NCI-H748 (cell line): Measurements from ENCODE around the gene SLC24A3.
A peak's percentile ranks its signal among the peaks of the same experiment; 100 is the strongest.

ENCODE experiments used
- DNase-seq: peaks from one replicate; lab custom pipeline; 2025; ENCODE audit not compliant: unreplicated experiment; lab: John Stamatoyannopoulos, UW

Gene SLC24A3

GRCh38 chr20:19571996-19572395, 359.6 kb downstream of the SLC24A3 start:
- DNase-seq: no peak

GRCh38 chr20:19577692-19578091, 365.2 kb downstream of the SLC24A3 start:
- DNase-seq: no peak

- DNase-seq: no peak
Measured at GRCh38 chr20:19582782-19583181, 370.3 kb downstream of the SLC24A3 start.

- peak; percentile 69 for DNase-seq
Measured at GRCh38 chr20:19583532-19584175, 371.2 kb downstream of the SLC24A3 start.

- DNase-seq: no peak
Measured at GRCh38 chr20:19588241-19588640, 375.8 kb downstream of the SLC24A3 start.

GRCh38 chr20:19588732-19589131, 376.3 kb downstream of the SLC24A3 start:
- no peak for DNase-seq

GRCh38 chr20:19589787-19590362, 377.4 kb downstream of the SLC24A3 start:
- no peak for DNase-seq

GRCh38 chr20:19590382-19590781, 377.9 kb downstream of the SLC24A3 start:
- no peak for DNase-seq

GRCh38 chr20:19593762-19594161, 381.3 kb downstream of the SLC24A3 start:
- DNase-seq: no peak

GRCh38 chr20:19594896-19595295, 382.5 kb downstream of the SLC24A3 start:
- DNase-seq: no peak

GRCh38 chr20:19598117-19598850, 385.8 kb downstream of the SLC24A3 start:
- no peak for DNase-seq

GRCh38 chr20:19599200-19599599, 386.8 kb downstream of the SLC24A3 start:
- no peak for DNase-seq

GRCh38 chr20:19600042-19600441, 387.6 kb downstream of the SLC24A3 start:
- no peak for DNase-seq

GRCh38 chr20:19601126-19601810, 388.8 kb downstream of the SLC24A3 start:
- DNase-seq: no peak

- peak; percentile 36 for DNase-seq
Measured at GRCh38 chr20:19602675-19603375, 390.4 kb downstream of the SLC24A3 start.

- DNase-seq: peak; percentile 83
Measured at GRCh38 chr20:19603376-19603750, 390.9 kb downstream of the SLC24A3 start.

GRCh38 chr20:19605786-19606485, 393.5 kb downstream of the SLC24A3 start:
- DNase-seq: no peak

GRCh38 chr20:19609642-19610223, 397.3 kb downstream of the SLC24A3 start:
- DNase-seq: no peak

- DNase-seq: no peak
Measured at GRCh38 chr20:19615629-19616028, 403.2 kb downstream of the SLC24A3 start.

- no peak for DNase-seq
Measured at GRCh38 chr20:19616081-19616480, 403.6 kb downstream of the SLC24A3 start.
